GM11168 (cell line): ENCODE results near the gene OGFOD3.
"Not testable (repeated sequence)": the region's sequence is repeated elsewhere in the genome, so short reads cannot be mapped to it uniquely, and the experiment has no call there.

Experiments used
- in situ Hi-C: fragments of 300-500 bp; cut with MboI; formaldehyde crosslinking; loops from one replicate; pipeline ENCODE4 v1.12.0; 2022; ENCODE audit warnings: low sequenced_read_pairs; ENCODE audit not compliant: unreplicated experiment

Gene OGFOD3

GRCh38 chr17:82418001-82418986, at the start of gene OGFOD3, which contains the start of gene HEXD:
TSS of gene OGFOD3 (minus strand) at chr17:82418586. CDS start at chr17:82418485, 101 bp downstream.
TSS of gene HEXD (plus strand) at chr17:82418347. CDS start at chr17:82419800, 1,453 bp downstream.
- in situ Hi-C loops, result loop anchor here (5.0 kb wide), 1 partner anchor 61 kb away; the partner anchor contains the start of gene TEX19

GRCh38 chr17:82465023-82465603, 46.7 kb upstream of the OGFOD3 start:
- in situ Hi-C loops, result no loop called here

- in situ Hi-C loops, result no loop called here
These were observed 46.2 kb upstream of the OGFOD3 start for GRCh38 chr17:82464567-82464929.

DNA sequence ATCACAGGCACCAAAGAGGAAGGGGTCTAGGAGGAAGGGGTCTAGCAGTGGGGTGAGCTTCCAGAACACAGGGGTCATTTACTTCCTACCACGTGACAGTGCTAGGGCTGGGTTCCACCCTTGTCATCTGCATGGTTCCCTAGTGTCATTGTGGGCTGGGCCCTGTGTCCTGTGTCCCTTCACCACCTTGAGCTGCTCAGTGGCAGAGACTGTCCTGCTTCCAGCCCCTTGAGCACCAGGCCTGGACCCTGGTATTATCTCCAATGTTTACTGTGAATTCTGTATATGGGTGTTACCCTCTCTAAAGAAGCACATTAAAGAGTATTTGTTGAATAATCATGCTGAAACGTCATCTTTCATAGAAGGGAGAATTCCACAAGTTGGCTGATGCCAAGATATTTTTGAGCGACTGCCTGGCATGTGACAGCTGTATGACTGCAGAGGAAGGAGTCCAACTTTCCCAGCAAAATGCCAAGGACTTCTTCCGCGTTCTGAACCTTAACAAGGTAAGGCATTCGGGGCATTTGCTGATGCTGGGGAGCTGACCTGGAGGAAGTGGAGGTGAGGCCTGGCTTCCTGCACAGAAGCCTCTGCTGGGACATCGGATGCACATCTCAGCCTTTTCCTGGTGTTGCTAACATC, 45.7 kb upstream of the OGFOD3 start:
- in situ Hi-C loops, result no loop called here

DNA sequence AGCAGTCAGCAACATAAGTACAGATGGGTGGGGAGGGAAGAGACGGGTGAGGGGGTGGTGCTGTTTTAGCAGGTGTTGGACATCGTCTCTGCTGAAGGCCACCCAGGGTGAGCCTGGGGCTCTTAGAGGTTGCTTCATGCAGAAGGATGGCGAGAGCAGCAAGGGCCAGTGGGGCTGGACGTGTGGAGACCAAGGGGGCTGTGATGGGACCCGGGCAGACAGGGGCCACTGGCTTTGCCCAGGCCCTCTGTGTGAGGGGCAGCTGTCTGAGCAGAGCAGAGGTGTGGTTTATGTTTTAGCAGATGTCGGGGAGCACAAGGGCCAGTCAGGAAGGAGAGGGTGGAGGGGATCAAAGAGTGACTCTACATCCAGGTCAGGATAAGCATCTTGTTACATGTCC, 45.0 kb upstream of the OGFOD3 start:
- in situ Hi-C loops, result no loop called here

DNA sequence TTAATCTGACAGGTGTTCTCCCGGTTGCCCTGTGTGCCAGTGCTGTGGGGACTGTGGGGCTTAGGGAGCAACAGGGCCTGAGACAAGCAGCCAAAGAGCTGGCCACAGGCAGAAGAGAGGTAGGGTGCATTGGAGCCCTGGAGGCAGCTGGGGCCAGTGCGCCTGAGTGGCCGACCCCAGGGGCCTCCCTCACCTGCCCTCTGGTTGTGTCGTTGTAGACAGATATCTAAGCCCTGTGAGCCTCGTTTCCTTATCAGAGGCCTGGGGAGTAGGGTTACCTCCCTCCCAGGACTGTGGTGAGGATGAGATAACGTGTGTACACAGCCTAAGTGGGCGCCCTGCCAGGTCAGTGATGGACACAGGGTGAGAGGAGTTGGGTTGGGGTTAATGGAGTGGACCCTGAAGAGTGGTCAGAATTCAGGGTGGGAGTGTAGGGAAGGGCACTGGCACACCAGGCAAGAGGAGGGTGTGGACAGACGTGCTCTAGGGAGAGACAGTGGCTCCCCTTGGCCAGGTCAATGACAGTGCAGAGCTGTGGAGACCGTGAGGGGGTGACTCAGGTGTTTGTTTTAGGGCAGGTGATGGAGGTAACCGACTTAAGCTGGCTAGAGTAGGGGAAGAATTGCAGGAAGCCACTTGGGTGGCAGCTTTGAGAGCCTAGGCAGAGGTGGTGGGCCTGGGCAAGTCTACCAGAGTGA, 43.6 kb upstream of the OGFOD3 start:
- in situ Hi-C loops, result no loop called here

DNA sequence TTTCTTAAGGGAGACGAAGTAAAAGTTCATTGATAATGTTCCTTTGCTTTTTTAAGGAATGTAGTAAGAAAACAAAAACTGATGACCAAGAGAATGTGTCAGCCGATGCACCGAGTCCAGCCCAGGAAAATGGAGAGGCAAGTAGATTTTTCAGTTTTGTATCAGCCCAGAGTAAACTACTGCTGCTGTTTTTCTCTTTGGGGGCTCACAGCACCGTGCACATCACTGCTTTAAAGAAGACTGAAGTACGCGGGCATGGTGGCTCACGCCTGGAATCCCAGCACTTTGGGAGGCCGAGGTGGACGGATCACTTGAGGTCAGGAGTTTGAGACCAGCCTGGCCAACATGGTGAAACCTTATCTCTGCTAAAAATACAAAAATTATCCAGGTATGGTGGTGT, 41.5 kb upstream of the OGFOD3 start:
- in situ Hi-C loops, result not testable (repeated sequence)

DNA sequence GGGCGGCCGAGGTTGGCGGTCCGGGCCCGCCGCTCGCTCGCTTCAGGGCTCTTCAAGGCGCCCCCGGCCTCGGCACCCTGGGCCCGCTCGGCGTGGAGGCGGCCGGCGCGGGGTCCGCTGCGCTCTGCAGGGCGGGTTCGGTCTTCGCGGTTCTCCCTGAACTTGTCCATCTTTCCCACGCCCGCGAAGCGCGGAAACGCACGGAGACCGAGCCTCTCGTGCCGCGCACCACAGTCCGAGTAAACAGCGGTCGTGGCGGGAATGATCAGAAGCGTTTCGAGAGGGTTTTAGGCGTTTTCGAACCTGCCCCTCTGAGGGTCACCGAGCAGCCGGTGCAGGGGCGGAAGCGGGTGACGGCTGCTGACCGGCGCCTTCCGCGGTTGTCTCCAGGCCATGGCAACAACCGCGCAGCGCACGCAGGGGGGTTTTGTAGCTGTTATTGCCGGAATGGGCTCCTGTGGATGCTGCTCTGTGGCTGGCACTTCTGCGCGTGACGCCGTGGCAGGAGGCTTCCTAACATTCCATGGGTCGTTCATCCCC, 40.6 kb upstream of the OGFOD3 start:
- in situ Hi-C loops, result no loop called here

DNA sequence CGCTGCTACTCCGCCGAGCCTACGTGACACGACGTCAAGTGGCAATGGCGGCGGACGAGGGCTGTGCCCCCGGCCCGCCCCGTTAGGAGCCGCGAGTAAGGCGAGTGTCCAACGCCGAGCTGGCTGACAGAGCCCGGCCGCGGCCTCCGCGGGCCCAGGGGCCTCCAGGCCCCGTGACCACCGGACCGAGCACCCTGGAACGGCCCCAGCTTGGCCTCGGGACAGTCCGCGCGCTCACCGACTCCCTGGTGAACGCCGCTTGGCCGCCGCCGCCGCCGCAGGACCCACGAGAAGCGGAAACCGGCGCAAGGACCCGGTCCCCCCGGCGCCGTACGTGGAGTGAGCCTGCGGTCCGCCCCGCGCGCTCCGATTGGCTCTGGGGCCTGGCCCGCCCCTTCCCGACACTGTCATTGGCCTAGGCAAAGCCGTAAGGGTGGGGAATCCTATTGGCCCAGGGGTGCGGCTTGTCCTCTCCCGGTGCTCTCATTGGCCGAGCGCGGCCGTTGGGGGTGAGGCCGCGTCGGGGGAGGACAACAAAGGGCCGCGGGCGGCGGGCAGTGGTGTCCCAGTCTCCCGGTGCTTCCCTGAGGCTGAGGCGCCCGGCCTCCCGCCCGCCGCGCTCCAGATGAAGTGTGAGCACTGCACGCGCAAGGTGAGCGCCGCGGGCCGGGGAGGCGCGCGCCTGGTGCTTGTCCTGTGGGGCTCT, 39.9 kb upstream of the OGFOD3 start, which contains the start of gene NARF:
TSS of gene NARF (plus strand) at position 563 of the 706 bp plus-strand sequence. CDS start at position 626, 63 bp downstream.
- in situ Hi-C loops, result no loop called here

- in situ Hi-C loops, result no loop called here
These were observed 39.5 kb upstream of the OGFOD3 start for GRCh38 chr17:82457929-82458178.

- in situ Hi-C loops, result no loop called here
These were observed 38.9 kb upstream of the OGFOD3 start for GRCh38 chr17:82457073-82457928.

GRCh38 chr17:82453706-82454105, 35.3 kb upstream of the OGFOD3 start:
- in situ Hi-C loops, result not testable (repeated sequence)

DNA sequence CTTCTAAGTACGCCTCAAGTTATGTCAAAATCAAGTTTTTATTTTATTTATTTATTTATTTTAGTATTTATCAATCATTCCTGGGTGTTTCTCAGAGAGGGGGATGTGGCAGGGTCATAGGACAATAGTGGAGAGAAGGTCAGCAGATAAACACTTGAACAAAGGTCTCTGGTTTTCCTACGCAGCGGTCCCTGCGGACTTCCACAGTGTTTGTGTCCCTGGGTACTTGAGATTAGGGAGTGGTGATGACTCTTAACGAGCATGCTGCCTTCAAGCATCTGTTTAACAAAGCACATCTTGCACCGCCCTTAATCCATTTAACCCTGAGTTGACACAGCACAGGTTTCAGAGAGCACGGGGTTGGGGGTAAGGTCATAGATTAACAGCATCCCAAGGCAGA, 34.8 kb upstream of the OGFOD3 start:
- in situ Hi-C loops, result not testable (repeated sequence)

DNA sequence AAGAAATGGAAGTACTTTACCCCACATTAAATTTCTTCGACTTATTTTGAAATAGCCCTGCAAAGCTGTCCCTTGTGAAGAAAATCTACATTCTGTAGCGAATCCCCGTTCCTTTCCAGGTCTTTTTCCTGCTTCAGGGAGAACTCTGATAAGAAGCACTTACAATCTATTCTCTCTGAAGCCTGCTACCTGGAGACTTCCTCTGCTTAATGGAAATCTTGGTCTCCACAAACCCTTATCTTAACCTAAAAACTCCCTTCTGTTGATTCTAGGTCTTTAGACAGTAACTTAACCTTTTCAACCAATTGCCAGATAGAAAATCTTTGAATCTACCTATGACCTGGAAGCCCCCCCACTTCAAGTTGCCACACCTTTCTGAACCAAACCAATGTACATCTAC, 33.8 kb upstream of the OGFOD3 start:
- in situ Hi-C loops, result no loop called here

DNA sequence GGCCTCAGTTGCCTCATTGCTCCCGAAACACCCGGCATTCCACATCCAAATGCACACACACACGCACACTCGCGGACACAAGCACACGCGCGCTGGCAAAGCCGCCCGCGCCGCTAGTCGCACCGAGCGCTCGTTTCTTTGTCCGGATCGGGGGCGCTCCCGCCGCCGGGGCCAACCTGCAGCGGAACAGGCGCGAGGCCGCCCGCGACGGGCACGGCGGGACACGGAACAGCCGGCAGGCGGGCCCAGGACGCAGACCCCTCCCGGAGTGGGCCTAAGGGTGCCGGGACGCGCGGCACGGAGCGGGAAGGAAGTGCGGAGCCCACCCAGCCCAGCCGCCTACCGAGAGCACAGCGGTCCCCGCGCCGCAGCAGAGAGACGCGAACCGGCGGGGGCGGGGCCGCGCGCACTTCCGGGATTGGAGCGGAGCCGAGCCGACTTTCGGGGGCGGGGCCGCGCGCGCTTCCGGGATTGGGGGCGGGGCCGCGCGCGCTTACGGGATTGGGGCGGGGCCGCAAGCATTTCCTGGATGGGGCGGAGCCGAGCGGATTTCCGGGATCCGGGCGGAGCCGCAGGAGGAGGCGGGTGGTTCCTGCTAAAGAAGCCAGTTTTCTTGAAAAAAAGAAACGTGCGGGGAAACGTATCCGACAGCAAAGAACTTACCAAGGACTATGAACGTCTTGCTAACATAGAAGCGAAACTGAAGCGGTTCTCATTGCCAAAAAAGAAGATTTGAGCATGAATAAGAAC, 32.1 kb upstream of the OGFOD3 start, which contains the start of gene CYBC1:
TSS of gene CYBC1 (minus strand) at position 396 of the 750 bp plus-strand sequence. CDS start 1,498 bp downstream, outside the sequence.
- in situ Hi-C loops, result no loop called here

- in situ Hi-C loops, result no loop called here
These were observed 31.5 kb upstream of the OGFOD3 start for GRCh38 chr17:82449883-82450356.

DNA sequence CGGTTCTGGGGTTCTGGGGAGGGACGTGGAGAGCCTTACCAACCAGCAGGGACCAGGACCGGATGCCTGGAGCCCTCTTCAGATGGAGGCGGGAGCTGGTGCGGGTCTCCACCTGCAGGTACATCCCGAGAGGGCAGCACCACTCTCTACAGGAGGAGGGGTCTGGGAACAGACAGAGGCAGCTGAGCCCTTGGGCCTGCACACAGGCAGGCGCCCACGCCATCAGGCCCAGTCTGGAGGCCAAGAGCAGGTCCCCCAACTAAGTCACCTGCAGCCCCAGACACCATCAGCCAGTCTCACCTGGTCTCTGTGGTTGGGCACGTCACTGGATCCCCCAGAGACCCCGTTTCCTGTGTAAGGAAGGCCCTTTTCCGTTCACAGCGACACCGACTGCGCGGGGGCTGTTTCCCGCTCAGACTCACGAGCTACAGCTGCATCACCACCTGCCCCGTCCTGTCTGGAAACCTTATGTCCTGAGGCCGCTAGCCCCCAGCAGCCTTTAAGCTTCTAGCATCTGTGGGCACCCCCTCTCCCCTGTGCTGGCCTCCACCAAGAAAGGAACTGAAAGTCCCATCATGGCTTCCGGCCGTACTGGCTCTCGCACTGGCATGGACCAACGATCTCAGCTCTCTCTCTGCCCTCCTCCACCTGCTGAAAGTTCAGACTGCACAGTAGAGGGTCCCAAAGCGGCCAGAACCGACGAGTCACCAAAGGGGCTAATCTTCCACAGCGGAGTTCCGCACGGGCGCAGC, 30.9 kb upstream of the OGFOD3 start:
- in situ Hi-C loops, result no loop called here
